Inflammatory macrophage treated with lipopolysaccharide for 4 hours (primary cell): ENCODE measurements around the gene SNRPA.
"Not testable (repeated sequence)": the region's sequence is repeated elsewhere in the genome, so short reads cannot be mapped to it uniquely, and the experiment has no call there.

ENCODE experiments used
- DNase-seq: peaks from one replicate; pipeline ENCODE4 v3.0.0-alpha.2; 2020

The SNRPA gene

DNA sequence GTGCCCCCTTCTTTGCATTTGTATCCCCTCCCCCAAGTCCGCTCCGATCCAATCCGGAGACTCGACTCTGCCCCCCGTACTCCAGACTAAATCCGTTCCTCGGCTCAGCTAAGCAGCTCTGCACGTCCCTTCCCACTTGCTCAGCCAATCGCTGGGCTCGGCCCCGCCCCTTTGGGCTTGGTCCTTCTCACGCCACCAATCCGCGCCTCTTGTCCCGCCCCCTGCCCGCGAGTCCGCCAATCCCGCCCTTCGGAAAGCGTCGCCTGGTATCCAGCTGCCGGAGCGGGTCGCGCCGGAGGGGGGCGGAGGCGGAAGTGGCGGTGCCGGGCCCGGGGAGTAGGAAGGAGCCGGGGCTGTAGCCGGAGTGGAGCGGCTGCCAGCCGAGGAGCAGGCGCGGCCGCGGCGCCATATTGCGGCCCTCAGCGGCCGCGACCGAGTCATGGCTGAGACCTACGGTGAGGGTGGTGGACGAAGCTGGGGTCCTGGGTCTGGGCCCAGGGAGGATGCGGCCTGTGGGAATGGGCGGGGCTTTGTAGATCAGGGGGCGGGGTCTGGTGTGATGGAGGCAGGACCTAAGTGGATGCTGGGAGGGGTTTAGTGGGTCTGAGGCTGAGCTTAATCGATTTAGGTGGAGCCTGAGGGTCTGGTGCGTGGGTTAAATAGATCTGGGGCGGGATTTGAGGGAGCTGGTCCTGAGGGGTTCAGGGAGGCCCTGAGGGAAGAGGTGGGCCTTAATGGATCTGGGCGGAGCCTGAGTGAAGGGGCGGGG, 27.1 kb downstream of the SNRPA start, which contains the start of gene RAB4B:
TSS of gene RAB4B (plus strand) at position 311 of the 769 bp plus-strand sequence. CDS start at position 440, 129 bp downstream.
- peak; percentile 100 for DNase-seq

DNA sequence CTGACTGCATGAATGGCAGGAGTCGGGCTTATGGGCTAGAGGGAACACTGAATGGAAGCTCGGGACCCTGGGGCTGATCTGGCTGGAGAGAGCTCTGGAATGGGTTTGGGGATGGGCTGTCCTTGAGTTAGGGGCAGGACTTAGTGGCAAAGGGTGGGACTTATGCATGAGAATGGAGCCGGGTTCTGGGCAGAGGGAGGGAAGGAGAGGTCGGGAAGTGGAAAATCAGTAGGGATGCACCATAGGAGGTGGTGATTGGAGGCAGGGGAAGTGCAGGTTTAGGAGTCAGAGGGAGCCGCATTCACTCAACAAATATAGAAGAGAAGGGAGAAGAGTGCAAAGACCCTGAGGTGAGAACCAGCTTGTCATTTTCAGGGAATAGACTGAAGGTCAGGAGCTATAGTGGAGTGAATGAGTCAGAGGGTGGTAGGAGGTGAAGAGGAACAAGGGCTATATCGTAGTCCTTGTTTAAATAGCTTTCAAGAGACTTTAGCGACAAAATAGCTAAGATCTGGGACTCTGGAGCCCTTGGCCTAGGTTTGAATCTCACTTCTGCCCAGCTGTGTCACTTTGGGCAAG, 27.8 kb downstream of the SNRPA start:
- DNase-seq = peak; percentile 75

DNA sequence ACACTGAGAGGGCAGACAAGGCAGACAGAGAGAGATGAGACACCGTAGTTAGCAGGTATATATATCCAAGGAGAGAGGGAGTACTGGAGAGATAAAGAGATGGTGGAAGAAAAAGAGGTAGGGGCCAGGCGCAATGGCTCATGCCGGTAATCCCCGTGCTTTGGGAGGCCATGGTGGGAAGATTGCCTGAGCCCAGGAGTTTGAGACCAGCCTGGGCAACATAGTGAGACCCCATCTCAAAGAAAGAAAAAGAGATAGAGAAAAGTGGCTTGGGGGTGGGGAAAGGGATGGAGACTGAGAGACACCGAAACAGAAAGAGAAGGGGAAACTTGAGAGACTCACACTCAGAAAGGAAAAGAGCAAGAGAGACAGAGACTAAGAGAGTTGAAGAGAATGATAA, 29.6 kb downstream of the SNRPA start:
- no peak for DNase-seq

DNA sequence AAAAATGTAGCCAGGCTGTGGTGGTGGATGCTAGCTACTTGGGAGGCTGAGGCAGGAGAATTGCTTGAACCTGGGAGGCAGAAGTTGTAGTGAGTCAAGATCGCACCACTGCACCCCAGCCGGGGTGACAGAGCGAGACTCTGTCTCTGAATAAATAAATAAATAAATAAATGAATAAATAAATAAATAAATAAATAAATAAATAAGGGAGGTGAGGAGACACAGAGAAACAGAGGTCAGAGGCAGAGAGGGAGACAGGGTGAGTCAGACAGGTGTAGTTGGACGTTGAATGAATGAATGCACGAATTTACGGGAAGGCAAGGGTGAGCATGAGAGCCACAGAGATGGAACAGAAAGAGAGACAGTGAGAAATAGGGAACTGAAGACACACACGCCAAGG, 30.1 kb downstream of the SNRPA start:
- no peak for DNase-seq

DNA sequence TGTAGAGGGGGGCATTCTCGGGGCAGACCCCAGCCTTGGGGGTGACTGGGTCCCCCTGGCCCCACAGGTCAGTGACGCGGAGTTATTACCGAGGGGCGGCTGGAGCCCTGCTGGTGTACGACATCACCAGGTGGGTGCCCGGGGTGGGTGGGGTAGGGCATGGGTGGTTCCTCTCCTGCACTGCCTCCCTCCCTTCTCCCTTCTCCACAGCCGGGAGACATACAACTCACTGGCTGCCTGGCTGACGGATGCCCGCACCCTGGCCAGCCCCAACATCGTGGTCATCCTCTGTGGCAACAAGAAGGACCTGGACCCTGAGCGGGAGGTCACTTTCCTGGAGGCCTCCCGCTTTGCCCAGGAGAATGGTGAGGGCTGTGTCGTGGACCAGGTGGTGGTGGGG, 32.7 kb downstream of the SNRPA start:
- DNase-seq = no peak

DNA sequence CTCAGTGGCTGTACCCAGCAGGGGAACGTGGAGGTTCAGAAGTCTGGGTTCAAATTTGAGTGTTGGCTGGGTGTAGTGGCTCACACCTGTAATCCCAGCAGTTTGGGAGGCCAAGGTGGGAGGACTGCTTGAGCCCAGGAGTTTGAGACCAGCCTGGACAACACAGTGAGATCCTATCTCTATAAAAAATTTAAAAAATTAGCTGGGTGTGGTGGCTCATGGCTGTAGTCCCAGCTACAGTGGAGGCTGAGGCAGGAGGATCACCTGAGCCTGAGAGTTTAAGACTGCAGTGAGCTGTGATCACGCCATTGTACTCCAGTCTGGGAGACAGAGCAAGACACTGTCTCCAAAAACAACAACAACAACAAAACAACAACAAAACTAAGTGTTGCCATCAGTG, 33.1 kb downstream of the SNRPA start:
- not testable (repeated sequence) for DNase-seq

DNA sequence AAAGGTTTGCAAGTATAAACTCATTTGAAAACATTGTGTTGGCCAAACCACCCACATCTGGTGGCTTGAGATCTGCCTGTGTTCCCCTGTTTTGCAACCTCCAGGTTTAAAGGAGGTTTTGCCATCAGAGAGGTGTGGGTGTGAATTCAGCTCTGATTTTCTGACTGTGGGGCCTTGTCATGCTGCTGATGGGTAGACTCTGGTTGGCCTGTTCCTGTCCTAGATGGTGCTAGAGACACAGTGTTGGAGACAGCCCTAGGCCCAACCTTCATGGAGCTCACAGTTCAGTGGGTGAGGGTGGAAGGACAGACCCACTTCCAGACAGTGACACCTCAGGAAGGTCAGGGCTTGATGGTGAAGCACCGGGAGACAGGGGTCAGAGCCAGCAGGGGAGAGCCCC, 34.5 kb downstream of the SNRPA start:
- no peak for DNase-seq

DNA sequence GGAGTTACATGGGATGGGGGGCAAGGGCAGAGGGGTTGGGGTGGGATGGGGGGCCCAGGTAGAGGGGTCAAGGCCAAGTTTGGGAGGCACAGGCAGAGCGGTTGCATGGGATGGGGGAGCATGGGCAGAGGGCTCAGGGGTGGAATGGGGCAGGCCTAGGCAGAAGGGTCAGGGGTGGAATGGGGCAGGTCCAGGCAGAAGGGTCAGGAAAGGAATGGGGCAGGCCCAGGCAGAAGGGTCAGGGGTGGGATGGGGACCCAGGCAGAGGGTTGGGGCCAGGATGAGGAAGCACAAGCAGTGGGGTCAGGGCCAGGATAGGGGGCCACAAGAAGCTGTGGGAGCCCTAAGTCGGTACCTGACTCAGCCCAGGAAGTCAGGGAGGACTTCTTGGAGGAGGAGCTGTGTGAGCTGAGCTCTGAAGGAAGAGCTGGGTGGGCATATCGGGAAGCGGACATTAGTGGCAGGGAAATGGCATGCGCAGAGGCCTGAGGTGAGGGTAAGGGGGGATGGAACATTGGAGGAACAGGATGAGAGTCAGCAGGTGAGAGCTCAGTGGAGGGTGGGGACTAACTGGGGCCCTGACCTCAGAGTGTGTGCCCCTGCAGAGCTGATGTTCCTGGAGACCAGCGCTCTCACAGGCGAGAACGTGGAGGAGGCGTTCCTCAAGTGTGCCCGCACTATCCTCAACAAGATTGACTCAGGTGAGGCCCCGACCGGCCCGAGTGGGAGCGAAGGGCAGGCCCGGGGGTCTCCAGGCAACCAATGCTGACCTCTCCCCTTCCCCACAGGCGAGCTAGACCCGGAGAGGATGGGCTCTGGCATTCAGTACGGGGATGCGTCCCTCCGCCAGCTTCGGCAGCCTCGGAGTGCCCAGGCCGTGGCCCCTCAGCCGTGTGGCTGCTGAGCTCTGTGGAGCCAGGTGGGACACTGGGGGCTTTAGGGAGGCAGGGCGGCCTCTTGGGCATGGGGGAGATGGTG, 35.3 kb downstream of the SNRPA start:
- no peak for DNase-seq

DNA sequence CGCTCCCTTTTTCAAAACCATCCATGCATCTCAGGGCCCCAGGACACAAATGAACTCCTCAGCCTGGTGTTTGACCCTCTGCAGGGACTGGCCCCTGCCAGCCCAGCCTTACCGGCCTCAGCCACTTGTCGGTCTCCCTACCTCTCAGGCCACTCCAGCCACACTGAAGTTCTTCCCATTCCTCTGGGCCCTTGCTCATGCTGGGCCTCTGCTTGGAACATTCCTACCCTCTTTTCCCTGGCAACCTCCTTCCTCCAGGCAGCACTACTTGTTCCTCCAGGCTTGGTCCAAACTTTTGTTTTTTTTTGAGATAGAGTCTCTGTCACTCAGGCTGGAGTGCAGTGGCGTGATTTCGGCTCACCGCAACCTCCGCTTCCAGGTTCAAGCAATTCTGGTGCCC, 40.3 kb downstream of the SNRPA start:
- DNase-seq = no peak

DNA sequence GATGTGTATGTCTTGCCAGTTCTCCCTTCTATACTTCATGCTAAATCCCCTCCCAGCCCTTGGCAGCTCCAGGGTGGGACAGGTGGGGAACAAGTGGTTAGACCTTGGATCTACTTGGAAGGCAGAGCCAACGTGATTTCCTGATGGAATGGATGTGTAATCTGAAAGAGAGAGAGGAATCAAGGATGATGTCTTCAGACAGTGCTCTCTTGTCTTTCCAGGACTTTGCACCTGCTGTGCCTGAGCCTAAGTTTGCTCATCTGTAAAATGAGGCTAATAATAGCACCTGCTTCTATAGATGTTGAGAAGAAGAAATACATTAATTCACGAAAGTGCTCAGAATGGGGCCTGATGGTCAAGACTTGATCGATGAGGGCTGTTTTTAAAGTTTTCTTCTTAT, 41.0 kb downstream of the SNRPA start:
- no peak for DNase-seq

DNA sequence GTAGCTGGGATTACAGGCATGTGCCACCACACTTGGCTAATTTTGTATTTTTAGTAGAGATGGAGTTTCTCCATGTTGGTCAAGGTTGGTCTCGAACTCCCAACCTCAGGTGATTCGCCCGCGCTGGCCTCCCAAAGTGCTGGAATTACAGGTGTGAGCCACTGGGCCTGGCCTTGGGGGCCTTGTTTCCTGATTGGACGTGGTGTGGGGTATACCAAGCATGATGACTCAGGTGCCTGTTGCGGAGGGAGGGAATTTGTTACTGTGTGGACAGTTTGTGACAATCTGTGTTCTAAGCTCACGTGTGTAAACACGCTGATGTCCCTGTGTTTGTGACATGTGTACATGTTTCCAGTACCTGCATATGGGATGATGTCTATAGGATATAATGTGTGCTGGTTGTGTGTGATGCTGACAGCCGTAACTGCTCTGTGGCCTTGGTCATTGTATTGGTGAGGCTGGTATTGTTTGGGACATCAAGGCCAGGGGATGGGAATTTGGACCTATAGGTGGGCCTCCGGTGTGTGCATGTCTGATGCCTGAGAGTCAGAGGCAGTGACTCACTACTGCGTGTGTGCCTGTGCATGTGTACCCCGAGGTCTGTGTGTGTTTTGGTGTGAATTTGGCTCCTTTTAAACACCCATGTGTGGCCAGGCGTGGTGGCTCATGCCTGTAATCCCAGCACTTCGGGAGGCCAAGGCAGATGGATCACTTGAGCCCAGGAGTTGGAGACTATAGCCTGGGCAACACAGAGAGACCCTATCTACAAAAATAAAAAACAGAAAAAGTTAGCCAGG, 46.4 kb downstream of the SNRPA start:
- no peak for DNase-seq

DNA sequence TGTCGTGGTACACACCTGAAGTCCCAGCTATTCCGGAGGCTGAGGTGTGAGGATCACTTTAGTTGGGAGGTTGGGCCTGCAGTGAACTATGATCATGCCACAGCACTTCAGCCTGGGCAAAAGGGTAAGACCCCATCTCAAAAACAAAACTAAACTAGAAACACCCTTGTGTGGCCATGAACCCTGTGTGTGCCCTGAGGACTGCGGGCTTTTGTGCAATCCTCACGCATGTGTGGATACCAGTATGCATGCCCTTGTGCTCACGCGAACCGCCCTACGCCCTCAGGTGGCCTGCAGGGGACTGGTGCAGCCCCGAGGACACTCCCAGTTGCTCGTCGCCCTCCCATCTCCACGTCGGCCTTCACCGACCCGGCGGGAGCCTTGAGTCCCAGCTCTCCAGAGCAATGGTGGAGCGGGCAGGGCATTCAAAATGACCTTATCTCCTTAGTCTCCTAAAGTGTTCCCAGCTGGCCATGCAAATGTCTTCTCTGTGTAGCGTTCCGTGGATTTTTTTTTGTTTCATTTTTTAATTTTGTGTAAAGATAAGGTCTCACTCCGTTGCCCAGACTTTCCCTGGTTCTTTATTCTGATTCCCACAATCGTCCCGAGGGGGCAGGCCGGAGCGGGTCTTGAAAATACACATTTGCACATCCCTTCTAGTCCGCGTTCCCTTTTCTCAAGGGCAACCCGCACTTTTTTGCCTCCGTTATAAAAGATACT, 47.1 kb downstream of the SNRPA start:
- DNase-seq = peak; percentile 72

DNA sequence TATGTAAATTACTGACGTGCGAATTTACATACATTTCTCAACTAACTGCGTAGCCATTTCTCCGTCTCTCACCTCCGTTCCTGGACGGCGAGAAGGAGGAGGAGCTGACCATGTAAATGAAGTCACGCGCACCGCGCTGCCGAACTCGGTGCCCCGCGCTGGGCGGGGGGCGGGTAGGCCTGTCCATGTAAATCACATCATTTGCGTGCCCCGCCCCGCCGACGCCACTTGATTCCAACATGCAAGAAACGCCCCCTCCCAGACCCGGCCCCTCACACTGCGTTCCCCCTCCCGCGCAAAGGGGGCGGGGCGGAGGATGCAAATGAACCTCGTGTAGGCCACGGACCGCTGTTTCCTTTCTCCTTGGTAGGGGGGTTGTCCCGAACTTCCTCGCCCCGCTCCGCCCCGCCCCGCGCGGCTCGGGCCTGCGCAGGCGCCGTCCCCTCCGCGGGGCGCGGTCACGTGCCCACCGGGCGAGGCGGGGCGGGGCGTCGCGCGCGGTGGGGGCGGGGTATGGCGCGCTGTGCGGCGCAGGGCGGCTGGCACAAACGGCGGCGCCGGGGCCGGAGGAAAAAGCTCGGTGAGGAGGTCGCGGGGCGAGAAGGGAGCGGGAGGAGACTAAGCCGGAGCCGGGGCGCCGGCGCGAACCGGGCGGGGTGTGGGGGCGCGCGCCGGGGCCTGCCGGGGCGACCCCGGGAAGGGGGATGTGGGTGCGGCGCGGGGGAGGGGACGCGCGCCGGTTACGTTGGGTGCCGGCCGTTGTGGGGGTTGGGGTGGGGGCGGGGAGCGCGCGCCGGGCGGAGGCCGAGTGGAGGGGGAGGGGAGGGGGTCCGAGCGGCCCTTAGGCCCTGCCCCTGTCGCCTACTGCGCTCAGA, 47.9 kb downstream of the SNRPA start, which contains the start of gene EGLN2:
TSS of gene EGLN2 (plus strand) at position 509 of the 875 bp plus-strand sequence. CDS start 1,382 bp downstream, outside the sequence.
- DNase-seq = peak; percentile 100

DNA sequence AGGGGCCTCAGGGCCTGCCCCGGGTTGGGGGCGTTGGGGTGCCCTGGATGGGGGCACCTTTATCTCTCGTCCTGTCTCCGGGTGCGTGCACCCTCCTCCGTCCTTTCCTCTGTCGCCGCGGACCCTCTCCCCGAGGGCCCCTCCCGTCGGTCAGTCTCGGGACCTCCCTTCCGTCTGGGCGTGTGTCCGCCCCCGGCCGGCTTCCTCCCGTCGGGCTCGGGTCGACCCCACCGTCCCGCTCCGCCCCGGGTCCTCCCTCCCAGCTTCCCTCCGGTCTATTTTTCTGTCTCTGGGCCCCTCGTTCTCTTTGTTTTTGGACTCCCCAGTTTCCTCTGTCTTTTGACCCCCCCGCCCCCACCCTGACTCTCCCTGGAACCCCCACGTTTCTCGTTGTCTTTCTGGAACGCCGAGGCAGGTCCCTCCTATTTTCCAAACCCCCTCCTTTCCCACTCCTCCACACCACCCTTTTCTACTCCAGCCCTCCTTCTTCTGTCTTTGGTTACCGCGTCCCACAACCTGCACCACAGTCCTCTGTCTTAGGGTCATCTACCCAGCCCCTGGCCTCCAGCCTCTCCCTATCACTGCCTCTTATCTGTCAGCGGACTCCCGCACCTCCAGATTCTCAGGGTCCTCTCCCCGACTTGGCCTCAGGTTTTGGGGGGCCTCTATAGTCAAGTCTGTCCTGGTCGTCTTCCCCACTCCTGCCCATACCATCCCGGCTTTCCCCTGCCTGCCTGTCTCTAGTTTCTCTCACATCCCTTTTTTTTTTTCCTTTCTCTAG, 48.7 kb downstream of the SNRPA start:
- peak; percentile 52 for DNase-seq

DNA sequence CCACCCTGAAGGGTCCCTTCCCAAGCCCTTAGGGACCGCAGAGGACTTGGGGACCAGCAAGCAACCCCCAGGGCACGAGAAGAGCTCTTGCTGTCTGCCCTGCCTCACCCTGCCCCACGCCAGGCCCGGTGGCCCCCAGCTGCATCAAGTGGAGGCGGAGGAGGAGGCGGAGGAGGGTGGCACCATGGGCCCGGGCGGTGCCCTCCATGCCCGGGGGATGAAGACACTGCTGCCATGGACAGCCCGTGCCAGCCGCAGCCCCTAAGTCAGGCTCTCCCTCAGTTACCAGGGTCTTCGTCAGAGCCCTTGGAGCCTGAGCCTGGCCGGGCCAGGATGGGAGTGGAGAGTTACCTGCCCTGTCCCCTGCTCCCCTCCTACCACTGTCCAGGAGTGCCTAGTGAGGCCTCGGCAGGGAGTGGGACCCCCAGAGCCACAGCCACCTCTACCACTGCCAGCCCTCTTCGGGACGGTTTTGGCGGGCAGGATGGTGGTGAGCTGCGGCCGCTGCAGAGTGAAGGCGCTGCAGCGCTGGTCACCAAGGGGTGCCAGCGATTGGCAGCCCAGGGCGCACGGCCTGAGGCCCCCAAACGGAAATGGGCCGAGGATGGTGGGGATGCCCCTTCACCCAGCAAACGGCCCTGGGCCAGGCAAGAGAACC, 49.5 kb downstream of the SNRPA start:
- no peak for DNase-seq

DNA sequence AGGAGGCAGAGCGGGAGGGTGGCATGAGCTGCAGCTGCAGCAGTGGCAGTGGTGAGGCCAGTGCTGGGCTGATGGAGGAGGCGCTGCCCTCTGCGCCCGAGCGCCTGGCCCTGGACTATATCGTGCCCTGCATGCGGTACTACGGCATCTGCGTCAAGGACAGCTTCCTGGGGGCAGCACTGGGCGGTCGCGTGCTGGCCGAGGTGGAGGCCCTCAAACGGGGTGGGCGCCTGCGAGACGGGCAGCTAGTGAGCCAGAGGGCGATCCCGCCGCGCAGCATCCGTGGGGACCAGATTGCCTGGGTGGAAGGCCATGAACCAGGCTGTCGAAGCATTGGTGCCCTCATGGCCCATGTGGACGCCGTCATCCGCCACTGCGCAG, 50.0 kb downstream of the SNRPA start:
- no peak for DNase-seq

DNA sequence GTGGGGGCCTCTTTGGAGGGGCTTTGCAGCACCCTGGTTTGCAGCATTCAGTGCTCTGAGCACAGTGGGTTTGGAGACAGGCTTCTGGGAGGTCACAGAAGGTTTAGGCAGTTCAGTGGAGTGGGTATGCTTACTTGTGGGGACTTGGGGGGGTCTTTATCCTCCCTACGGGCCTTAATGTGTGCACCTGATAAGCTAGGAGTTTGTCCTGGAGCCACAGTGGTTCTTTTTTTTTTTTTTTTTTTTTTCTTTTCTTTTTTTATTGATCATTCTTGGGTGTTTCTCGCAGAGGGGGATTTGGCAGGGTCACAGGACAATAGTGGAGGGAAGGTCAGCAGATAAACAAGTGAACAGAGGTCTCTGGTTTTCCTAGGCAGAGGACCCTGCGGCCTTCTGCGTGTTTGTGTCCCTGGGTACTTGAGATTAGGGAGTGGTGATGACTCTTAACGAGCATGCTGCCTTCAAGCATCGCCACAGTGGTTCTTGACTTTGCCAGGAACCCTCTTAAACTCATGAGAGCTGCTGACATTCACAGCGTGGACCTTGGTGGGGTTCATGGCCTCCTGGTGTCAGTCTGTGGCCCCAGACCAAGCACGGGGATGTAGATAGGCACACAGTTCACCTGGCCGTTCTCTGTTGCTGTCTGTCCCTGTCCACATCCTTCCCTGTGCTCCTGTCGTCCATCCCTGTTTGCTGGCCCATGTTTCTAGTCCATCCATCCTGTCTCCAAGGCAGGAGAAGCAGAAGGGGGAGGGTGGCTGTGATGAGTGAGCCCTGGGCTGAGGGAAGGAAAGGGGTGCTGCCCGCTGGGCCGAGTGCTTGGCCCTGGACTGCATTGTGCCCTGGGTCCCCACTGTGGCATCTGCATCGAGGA, 50.7 kb downstream of the SNRPA start:
- no peak for DNase-seq
